ENCODE results near the gene CLCA4. TPM values are rescaled to one million over a fixed set of nuclear protein-coding genes. Genes with fewer than 3 reads are reported as not detected.
A peak's percentile ranks its signal among the peaks of the same experiment; 100 is the strongest.

The CLCA4 gene
- total and polyA plus RNA-seq, 4 experiments from 2014 or later: not detected

DNA sequence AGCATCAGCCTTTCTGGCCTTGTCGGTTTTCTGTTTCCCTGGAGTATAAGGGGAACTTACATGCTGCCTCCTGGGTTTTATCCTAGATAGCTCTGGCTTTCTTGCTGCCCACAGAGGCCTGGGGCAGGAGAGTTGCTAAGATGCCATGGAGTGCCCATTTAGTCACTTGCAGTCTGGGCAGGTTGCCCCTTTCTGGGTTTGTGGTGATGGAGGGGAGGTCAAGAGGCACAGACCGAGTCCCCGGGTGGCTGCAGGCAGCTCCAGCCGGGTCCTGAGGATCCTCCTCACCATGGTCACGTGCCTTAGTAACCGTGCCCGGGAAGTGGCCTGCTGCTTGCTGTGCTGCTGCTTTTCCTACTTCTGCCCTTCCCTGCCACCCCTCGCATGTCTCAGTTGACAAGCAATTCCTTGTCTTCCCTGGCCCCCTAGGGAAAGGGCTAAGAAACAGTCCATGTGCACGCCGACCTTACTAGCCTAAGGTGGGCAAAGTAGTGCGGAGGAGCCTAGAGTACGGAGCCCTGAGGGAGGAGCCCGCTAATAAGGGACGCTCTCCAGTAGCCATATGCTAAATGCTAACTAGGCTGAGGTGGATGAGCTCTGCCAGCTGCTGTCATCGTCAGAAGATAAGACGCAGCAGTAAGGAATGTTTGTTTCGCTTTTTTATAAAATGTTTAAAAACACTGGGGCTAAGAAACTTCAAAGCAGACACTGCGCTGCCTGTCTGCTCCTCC is 43.3 kb upstream of the CLCA4 start:
- Histone ChIP-seq H3K4me1 (ENCODE audit: insufficient read depth, low read length) (no peaks in the 10 kb centered on the region), H3K9me3 (ENCODE audit: control insufficient read depth in 1 of 2, low read length in 2 of 2) (no peaks in the 10 kb centered on the region), H3K36me3 (ENCODE audit: insufficient read depth, low read length) (no peaks in the 10 kb centered on the region), H3K27ac (ENCODE audit: low read depth, low read length) (no peak overlapping the region), H3K27me3 (ENCODE audit: insufficient read depth, low read length) (no peaks in the 10 kb centered on the region), H3K4me3 (ENCODE audit: low read length in 2 of 2) (no peak overlapping the region)
- CTCF ChIA-PET (ENCODE audit: partially characterized antibody): interaction anchor here (0.9 to 10.7 kb wide), 10 partner anchors 10 to 579 kb away, joined by 3 to 117 read pairs (median 6); no protein-coding TSS in a partner anchor
- Mint-ChIP-seq H3K27me3 (peaks cover 10 to 11% of the 10 kb centered on the region in 2 donors), H3K4me1 (peaks cover 3 to 22% (median 5%) of the 10 kb centered on the region in 4 donors), H3K36me3 (no peaks in the 10 kb centered on the region), H3K27ac (no peak overlapping the region), H3K4me3 (peak overlapping the region in 6 of 8 donors; percentile 24 to 68 (median 60)), H3K9me3 (no peaks in the 10 kb centered on the region)
- intact Hi-C loops (cut with micrococcal nuclease): loop anchor here (2.0 to 10.0 kb wide), 3 partner anchors 29 to 409 kb away; partner anchors contain the start of genes HS2ST1, SELENOF and SH3GLB1
- POLR2A ChIA-PET (ENCODE audit: partially characterized antibody): no interaction called here
- no peak for DNase-seq

DNA sequence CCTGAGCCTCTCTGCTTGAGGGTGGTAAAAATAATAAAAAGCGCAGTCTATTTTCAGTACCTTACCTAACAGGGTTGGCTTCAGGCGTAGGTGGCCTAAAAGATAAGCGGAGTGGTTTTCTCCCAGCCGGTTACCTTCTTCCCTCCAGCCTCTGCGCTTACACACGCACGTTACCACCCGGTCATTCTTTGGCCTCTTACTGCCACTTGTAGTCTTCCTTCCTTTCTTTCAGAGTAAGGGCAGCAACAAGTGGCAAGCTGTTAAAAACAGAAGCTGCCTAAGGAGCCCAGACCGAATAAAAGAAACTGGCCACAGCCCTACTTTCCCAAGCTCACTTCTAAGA is 42.8 kb upstream of the CLCA4 start:
- no peaks in the 10 kb centered on the region for H3K9me3 Mint-ChIP-seq
- no peaks in the 10 kb centered on the region for H3K27me3 ChIP-seq (ENCODE audit: insufficient read depth, low read length)
- CTCF ChIA-PET (ENCODE audit: partially characterized antibody): interaction anchor here (0.7 to 10.7 kb wide), 16 partner anchors 8 to 578 kb away, joined by 3 to 117 read pairs (median 4); no protein-coding TSS in a partner anchor
- DNase-seq: no peak
- POLR2A ChIA-PET (ENCODE audit: partially characterized antibody): no interaction called here
- intact Hi-C loops (cut with micrococcal nuclease): loop anchor here (5.0 to 10.0 kb wide), 2 partner anchors 201 to 408 kb away; partner anchors contain the start of genes HS2ST1, SELENOF and SH3GLB1
- H3K27me3 Mint-ChIP-seq: peaks cover 8 to 11% of the 10 kb centered on the region in 2 donors
- H3K4me3 Mint-ChIP-seq: peak overlapping the region in 3 of 8 donors; percentile 24 to 62 (median 59)
- no peaks in the 10 kb centered on the region for H3K36me3 Mint-ChIP-seq
- H3K36me3 ChIP-seq (ENCODE audit: insufficient read depth, low read length): no peaks in the 10 kb centered on the region
- no peak overlapping the region for H3K27ac Mint-ChIP-seq
- H3K4me1 ChIP-seq (ENCODE audit: insufficient read depth, low read length): no peaks in the 10 kb centered on the region
- no peak overlapping the region for H3K4me3 ChIP-seq (ENCODE audit: low read length in 2 of 2)
- no peak overlapping the region for H3K27ac ChIP-seq (ENCODE audit: low read depth, low read length)
- peaks cover 3 to 22% (median 5%) of the 10 kb centered on the region in 4 donors for H3K4me1 Mint-ChIP-seq
- no peaks in the 10 kb centered on the region for H3K9me3 ChIP-seq (ENCODE audit: control insufficient read depth in 1 of 2, low read length in 2 of 2)

DNA sequence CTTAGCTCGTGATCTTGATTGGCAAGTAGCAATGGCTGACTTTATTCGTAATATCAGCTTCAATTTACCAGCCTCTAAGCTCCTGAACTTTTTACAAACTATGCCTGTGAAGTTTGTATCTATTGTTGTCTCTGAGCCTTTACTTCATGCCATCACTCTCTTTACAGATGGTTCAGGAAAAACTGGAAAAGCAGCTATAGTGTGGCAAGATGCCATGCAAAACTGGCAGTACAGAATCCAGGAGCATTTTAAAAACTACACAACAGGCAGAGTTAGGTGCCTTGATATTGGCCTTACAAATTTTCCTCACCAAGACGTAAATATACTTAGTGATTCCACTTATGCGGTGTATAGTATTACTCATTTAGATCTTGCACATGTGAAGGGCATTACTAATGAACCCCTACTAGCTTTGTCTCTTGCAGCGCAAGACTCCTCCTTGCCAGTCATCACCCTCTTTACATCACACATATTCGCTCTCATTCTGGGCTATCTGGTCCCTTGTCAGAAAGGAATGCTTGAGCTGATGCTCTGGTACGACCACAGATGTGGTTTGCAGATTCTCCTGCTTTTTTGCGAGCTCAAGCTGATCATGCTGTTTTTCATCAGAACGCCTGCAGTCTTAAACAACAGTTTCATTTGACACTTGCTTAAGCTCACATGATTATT is 41.8 kb upstream of the CLCA4 start:
- Histone ChIP-seq H3K27me3 (ENCODE audit: insufficient read depth, low read length) (no peaks in the 10 kb centered on the region), H3K4me3 (ENCODE audit: low read length in 2 of 2) (no peak overlapping the region), H3K27ac (ENCODE audit: low read depth, low read length) (no peak overlapping the region), H3K4me1 (ENCODE audit: insufficient read depth, low read length) (no peaks in the 10 kb centered on the region), H3K9me3 (ENCODE audit: control insufficient read depth in 1 of 2, low read length in 2 of 2) (no peaks in the 10 kb centered on the region), H3K36me3 (ENCODE audit: insufficient read depth, low read length) (no peaks in the 10 kb centered on the region)
- no peak overlapping the region for H3K27ac Mint-ChIP-seq
- CTCF ChIA-PET (ENCODE audit: partially characterized antibody): interaction anchor here (0.7 to 10.7 kb wide), 24 partner anchors 9 to 578 kb away, joined by 3 to 117 read pairs (median 3); partner anchors contain the start of gene CLCA2
- H3K27me3 Mint-ChIP-seq: peaks cover 8 to 14% of the 10 kb centered on the region in 2 donors
- DNase-seq: no peak
- H3K36me3 Mint-ChIP-seq: no peaks in the 10 kb centered on the region
- POLR2A ChIA-PET (ENCODE audit: partially characterized antibody): no interaction called here
- no peak overlapping the region for H3K4me3 Mint-ChIP-seq
- H3K9me3 Mint-ChIP-seq: no peaks in the 10 kb centered on the region
- intact Hi-C loops (cut with micrococcal nuclease): loop anchor here (5.0 to 10.0 kb wide), 2 partner anchors 200 to 407 kb away; partner anchors contain the start of genes HS2ST1, SELENOF and SH3GLB1
- peaks cover 3 to 22% (median 5%) of the 10 kb centered on the region in 4 donors for H3K4me1 Mint-ChIP-seq

DNA sequence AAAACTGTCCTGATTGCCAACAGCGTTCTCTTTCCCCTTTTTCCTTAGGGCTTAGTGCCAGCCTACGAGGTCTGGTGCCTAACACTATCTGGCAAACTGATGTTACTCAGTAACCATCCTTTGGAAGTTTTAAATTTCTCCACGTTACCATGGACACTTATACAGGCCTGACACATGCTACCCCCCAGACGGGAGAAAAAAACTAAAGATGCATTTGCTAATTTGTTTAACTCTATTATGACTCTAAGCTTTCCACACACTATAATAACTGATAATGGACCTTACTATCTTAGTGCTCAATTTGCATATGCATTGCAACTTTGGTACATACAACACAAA is 41.3 kb upstream of the CLCA4 start:
- Histone ChIP-seq H3K27me3 (ENCODE audit: insufficient read depth, low read length) (no peaks in the 10 kb centered on the region), H3K4me3 (ENCODE audit: low read length in 2 of 2) (no peak overlapping the region), H3K4me1 (ENCODE audit: insufficient read depth, low read length) (no peaks in the 10 kb centered on the region), H3K9me3 (ENCODE audit: control insufficient read depth in 1 of 2, low read length in 2 of 2) (no peaks in the 10 kb centered on the region), H3K27ac (ENCODE audit: low read depth, low read length) (no peak overlapping the region), H3K36me3 (ENCODE audit: insufficient read depth, low read length) (no peaks in the 10 kb centered on the region)
- ChIA-PET CTCF (ENCODE audit: partially characterized antibody) (interaction anchor here (0.9 to 10.7 kb wide), 15 partner anchors 11 to 244 kb away, joined by 3 to 117 read pairs (median 4); partner anchors contain the start of gene CLCA2), POLR2A (ENCODE audit: partially characterized antibody) (no interaction called here)
- H3K27ac Mint-ChIP-seq: no peak overlapping the region
- H3K9me3 Mint-ChIP-seq: no peaks in the 10 kb centered on the region
- intact Hi-C loops (cut with micrococcal nuclease): loop anchor here (10.0 kb wide), 1 partner anchor 199 kb away; the partner anchor contains the start of gene SH3GLB1
- no peak for DNase-seq
- peaks cover 2 to 22% (median 5%) of the 10 kb centered on the region in 4 donors for H3K4me1 Mint-ChIP-seq
- H3K4me3 Mint-ChIP-seq: no peak overlapping the region
- peaks cover 8 to 14% of the 10 kb centered on the region in 2 donors for H3K27me3 Mint-ChIP-seq
- no peaks in the 10 kb centered on the region for H3K36me3 Mint-ChIP-seq

DNA sequence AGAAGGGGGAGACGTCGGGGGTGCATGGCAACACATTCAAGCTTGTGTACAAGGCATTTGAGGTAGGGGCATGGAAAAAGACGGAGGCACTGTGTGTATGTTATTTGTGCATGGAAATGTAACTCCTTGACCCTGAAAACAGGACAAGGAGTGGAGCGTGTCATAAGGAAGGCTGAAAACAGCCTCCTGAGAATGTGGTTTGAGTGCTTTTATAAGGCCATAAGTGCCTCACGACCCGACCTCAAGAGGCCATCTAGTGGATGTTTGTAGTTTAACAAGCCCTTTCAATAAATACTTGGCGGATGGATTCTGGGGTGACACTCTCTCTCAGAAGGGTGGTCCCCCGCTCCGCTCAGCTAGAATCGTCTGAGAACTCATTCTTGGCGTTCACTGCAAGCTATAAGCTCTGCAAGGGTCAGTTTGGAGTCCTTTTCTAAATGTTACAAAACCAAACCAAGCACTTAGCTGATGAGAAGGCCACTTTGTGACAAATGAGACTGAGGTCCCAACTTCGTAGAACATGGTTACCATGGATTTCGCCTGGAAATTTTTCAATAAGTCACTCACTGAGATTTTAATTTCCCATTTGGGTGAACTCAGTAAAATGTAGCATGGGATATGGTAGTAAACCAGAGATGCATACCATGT is 38.8 kb upstream of the CLCA4 start:
- peaks cover 0 to 9% (median 1%) of the 10 kb centered on the region in 4 donors for H3K4me1 Mint-ChIP-seq
- intact Hi-C loops (cut with micrococcal nuclease): loop anchor here (1.0 to 10.0 kb wide), 2 partner anchors 128 to 197 kb away; partner anchors contain the start of gene SH3GLB1

DNA sequence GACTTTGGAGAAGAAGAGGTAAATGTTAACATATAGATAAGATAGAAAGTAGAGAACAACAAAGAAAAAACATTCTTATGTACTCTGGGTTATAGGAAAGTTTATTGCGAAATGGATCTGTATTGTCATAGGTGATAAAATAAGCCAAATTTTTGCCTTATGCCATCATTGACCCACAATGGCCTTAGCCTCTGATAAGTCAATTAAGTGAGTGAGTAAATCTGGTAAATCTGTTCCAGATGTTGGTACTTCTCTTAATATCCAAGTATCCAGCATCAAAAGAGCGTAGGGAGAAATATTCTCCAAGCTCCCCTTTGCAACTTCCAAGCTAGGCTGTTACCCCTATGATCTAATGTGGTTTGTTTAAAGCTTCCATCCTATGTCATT is 38.3 kb upstream of the CLCA4 start:
- intact Hi-C loops (cut with micrococcal nuclease): loop anchor here (1.0 to 10.0 kb wide), 2 partner anchors 128 to 196 kb away; partner anchors contain the start of gene SH3GLB1
- H3K4me1 Mint-ChIP-seq: peaks cover 0 to 5% (median 1%) of the 10 kb centered on the region in 4 donors
- peaks cover 8 to 11% of the 10 kb centered on the region in 2 donors for H3K27me3 Mint-ChIP-seq
- H3K36me3 ChIP-seq (ENCODE audit: insufficient read depth, low read length): no peaks in the 10 kb centered on the region
- no peak for DNase-seq
- CTCF ChIA-PET (ENCODE audit: partially characterized antibody): interaction anchor here (0.7 to 10.7 kb wide), 14 partner anchors 8 to 246 kb away, joined by 3 to 117 read pairs (median 4); no protein-coding TSS in a partner anchor
- H3K27ac ChIP-seq (ENCODE audit: low read depth, low read length): no peak overlapping the region
- H3K36me3 Mint-ChIP-seq: no peaks in the 10 kb centered on the region
- H3K4me3 ChIP-seq (ENCODE audit: low read length in 2 of 2): no peak overlapping the region
- H3K9me3 ChIP-seq (ENCODE audit: control insufficient read depth in 1 of 2, low read length in 2 of 2): no peaks in the 10 kb centered on the region
- no peaks in the 10 kb centered on the region for H3K27me3 ChIP-seq (ENCODE audit: insufficient read depth, low read length)
- no peaks in the 10 kb centered on the region for H3K9me3 Mint-ChIP-seq
- H3K27ac Mint-ChIP-seq: no peak overlapping the region
- no peak overlapping the region for H3K4me3 Mint-ChIP-seq
- no peaks in the 10 kb centered on the region for H3K4me1 ChIP-seq (ENCODE audit: insufficient read depth, low read length)
- POLR2A ChIA-PET (ENCODE audit: partially characterized antibody): no interaction called here

More for the DNA sequence above, 38.8 kb upstream of the CLCA4 start:
- Histone ChIP-seq H3K27me3 (ENCODE audit: insufficient read depth, low read length) (no peaks in the 10 kb centered on the region), H3K36me3 (ENCODE audit: insufficient read depth, low read length) (no peaks in the 10 kb centered on the region), H3K27ac (ENCODE audit: low read depth, low read length) (no peak overlapping the region), H3K4me3 (ENCODE audit: low read length in 2 of 2) (no peak overlapping the region), H3K4me1 (ENCODE audit: insufficient read depth, low read length) (no peaks in the 10 kb centered on the region), H3K9me3 (ENCODE audit: control insufficient read depth in 1 of 2, low read length in 2 of 2) (no peaks in the 10 kb centered on the region)
- CTCF ChIA-PET (ENCODE audit: partially characterized antibody): interaction anchor here (0.7 to 10.7 kb wide), 13 partner anchors 9 to 246 kb away, joined by 3 to 117 read pairs (median 3); no protein-coding TSS in a partner anchor
- H3K9me3 Mint-ChIP-seq: no peaks in the 10 kb centered on the region
- no peak overlapping the region for H3K27ac Mint-ChIP-seq
- H3K36me3 Mint-ChIP-seq: no peaks in the 10 kb centered on the region
- no peak overlapping the region for H3K4me3 Mint-ChIP-seq
- DNase-seq: peak in 4 of 5 donors; percentile 14 to 23 (median 17)
- POLR2A ChIA-PET (ENCODE audit: partially characterized antibody): no interaction called here
- peaks cover 8 to 11% of the 10 kb centered on the region in 2 donors for H3K27me3 Mint-ChIP-seq

All from CD4-positive, alpha-beta memory T cell (primary cell).